Hematopoietic multipotent progenitor cell (in vitro differentiated cells): ENCODE results near the gene TUBD1. TPM values are rescaled to one million over a fixed set of nuclear protein-coding genes. Genes with fewer than 3 reads are reported as not detected.

ENCODE experiments used
- DNase-seq, 3 donors: peaks; one replicate each; pipeline ENCODE4 v3.0.0-alpha.2; 2011 to 2015; ENCODE audit warnings: low read depth in 2 of 3, low spot score in 2 of 3
- small RNA-seq: library from RNA; depleted of rRNA; stranded (forward); fragments of <200 nt; gene quantifications from one replicate; pipeline ENCODE3, GENCODE V24; 2012
- total RNA-seq: library from RNA; depleted of rRNA; stranded (reverse); fragments of >200 nt; gene quantifications from one replicate; pipeline ENCODE4 v1.2.3, GENCODE V29; 2012

TUBD1 gene
- total RNA-seq, 1 donor = 6.5 TPM

DNA sequence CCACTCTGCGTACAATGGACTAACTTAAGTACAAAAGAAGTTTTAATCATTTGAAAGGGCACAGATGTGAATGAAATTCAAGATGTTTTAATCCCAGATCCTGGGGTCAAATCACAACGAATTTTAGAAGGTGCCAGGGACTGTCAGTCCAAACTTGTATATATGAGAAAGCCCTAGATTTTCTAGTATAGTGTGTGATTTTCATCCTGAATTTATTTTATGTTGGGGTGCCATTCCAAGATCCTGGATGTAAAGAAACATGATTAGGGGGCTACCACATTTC lies 64.3 kb downstream of the TUBD1 start:
- no peak for DNase-seq

DNA sequence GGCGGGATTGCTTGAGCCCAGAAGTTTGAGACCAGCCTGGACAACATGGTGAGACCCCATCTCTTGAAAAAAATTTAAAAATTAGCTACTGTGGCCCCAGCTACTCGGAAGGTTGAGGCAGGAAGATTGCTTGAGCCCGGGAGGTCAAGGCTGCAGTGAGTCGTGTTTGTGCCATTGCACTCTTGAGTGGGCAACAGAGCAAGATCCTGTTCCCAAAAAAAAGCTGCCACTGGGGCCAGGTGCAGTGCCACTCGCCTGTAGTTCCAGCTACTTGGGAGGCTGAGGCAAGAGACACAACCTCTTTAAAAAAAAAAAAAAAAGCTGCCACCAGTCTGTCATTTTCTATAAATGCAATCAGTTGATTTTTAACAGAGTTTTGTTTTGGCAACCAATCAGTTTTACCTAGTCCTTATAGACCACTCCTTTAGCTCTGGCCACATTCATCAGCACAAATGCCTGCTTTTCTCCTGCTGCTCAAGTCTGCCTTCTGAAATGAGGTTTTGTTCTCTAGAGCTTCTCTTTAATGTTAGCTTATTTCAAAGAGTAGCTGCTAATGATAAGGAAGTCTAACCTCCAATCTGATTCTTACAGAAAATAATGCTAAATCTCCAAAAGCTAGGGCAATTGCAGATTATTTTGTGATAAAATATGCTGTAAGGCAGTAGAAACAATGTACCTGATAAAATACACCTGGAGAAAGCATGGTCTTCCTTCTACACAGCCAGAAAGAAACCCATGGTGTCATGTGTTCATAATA lies 64.8 kb downstream of the TUBD1 start:
- DNase-seq = peak in 1 of 3 donors; percentile 31

DNA sequence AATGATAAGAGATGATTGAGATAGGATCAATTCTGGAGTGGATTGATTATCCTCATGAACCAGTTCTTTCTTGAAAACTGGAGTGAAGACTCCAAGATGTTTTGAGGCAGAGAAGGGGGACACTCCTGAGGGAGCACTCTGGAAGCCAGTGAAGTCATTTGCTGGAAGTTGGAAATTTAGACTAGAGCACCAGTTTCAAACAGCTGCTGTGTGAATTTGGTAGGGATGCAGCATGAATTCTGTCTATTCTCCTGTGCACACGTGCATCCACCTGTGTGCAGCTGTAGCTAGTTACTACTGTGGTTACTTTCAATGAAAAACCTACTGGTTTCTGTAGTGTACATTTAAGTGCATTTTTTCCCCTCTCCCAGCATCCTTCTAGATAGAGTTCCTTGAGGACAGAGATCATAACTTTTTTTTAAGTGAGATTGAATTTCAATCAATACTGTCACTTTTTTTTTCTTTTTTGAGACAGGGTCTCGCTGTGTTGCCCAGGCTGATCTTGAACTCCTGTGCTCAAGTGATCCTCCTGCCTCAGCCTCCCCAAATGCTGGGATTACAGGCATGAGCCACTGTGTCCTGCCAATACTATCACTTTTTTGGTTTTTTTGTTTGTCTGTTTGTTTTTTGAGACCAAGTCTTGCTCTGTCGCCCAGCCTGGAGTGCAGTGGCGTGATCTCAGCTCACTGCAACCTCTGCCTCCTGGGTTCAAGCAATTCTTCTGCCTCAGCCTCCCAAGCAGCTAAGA lies 65.9 kb downstream of the TUBD1 start:
- no peak for DNase-seq

DNA sequence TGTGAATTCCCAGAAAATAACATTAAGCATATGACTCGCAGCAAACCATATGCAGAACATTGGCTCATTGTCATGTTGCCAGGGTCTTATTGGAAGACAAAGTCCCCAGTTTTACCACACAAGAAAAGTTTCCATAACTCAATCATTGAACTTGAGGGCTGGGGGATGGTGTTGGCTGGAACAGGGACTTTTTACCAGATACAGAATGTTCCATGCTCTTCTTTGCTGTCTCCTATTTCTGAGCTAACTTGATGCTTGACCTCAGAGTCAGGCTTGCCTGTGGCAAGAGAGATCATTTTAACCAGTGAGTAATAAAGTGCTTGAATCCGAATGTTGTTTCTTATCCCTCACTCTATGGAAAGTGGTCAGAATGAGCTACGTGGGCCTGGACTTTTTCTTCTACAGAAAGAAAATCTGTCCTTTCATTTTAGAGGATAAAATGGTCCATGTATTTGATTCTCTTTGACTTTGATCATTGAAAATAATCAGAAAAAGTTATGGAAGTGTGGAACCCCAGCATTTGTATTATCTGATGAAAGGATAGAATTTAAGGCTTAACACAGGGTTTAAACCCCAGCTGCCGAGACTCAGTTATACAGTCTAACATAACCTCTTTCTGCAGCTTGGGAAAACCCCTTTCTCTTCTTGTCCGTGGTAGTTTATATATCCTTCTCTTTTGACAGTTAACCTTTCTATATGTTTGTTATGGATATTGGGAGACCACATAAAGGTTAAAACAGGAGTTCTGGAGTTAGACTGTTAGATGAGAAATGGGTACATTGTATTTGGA lies 67.0 kb downstream of the TUBD1 start:
- DNase-seq = no peak

DNA sequence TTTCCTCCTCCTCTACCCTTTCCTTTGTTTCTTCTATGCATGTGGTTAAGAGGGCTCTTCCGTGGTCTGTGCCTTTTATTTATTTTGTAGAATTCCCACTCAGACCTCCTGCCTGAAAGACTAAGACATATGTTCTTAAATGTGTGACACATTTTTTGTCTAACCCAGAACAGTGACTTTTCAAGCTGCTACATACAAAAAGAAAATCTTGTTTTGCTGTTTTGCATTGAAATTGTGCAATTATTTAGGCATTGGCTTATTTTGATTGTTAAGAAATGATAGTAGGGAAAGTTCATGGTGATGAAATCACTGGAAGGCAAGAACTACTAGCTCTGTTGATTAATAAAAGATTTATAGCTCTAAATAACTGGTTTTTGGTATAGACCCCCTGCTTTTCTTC lies 76.8 kb downstream of the TUBD1 start:
- no peak for DNase-seq

DNA sequence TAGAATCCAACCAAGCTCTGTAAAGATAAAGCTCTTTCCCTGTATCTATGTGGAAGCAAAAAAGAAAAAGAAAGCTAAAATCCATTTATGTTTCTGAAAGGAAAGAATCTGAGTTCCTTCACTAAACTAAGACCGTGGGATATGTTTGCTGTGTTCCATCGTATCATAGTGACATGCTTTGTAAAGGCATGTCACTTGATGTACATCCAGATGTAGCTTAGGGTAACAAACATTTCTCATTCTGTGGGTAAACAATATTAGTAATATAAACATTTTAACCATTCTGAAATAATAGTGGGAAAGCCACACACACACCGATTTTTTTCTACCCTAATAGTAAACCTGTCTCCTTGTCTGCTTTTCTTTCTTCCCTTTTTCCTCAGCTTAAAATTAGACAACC lies 78.1 kb downstream of the TUBD1 start:
- no peak for DNase-seq

DNA sequence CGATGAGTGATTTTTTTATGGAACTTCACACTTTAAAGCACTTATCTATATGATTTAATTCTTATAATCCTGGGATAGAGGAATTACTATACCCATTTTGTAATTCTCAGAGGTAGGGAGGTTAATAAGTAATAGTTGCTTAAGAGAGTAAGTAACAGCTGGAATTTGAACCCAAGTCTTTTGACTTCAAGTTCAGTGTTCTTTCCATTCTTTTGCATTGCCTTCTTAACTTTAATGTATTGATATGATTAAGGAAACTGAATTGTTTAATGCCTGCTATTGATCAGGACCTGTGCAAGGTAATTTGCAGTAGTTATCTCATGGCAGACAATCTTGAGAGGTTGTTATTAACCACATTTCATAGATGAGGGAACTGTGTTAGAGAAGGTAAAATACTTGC lies 78.5 kb downstream of the TUBD1 start:
- DNase-seq = no peak

DNA sequence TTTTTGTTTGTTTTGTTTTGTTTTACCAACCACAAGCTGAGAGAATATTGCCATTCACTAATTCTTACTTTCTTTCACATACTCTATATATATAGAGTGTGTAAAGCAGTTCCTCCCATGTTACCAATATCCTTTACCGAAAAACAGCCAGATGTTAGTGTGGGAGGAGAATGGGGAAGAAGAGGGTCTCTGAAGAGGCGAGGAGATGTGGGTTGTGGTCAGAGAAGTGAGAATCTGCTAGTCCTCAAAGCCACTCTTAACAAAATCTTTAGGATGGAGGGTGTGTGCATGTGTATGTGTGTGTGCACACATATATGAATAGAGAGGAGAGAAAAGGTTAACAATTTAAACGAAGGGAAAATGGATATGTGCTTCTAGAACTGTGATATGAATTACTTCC lies 80.6 kb downstream of the TUBD1 start:
- peak in 1 of 3 donors; percentile 40 for DNase-seq

DNA sequence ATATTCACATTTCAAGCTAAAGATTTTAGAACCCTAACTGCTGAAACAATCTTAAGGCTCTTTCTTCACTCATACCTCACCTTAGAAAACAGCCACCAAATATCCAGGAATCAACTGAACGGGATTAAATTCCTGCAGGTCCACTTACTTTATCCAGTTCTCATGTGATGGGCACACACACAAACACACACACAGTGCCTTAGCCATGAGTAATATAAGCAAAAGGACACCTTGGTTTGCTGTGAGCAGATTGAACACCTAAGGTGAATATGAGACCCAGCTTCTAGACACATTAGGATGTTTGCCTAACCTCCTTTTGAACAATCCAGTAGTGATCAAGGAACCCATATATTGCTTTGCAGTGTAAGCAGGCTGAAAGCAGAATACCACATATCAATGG lies 81.5 kb downstream of the TUBD1 start:
- no peak for DNase-seq

DNA sequence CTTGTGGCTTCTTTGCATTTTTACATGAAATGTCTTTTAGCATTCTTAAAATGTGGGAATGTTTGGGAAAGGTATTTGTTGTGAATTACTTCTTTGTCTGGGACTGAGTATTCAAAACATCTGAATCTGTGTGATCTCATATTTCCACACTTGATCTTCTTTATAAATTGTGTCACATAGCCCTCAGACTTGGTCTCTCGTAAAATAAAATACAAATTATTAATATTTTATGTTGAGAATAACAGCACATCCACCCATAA lies 81.9 kb downstream of the TUBD1 start:
- DNase-seq = no peak

Small RNA genes within 50 kb of the gene (small RNA-seq; reads per million reads assigned to genes)
- not detected for gene RNU6-450P
- not detected for gene RPS29P21

Other genes with a start within 250 kb of the TUBD1 start
- gene PTRH2, start 185.5 kb downstream of the TUBD1 start, total RNA-seq = 10.0 TPM
- gene VMP1, start 185.3 kb downstream of the TUBD1 start, total RNA-seq = 120 TPM
- gene RPS6KB1, start 178 bp upstream of the TUBD1 start, total RNA-seq = 11.3 TPM
- 21.5 TPM for gene RNFT1, start 71.8 kb upstream of the TUBD1 start, total RNA-seq
- gene HEATR6, start 186.0 kb upstream of the TUBD1 start, total RNA-seq = 39.3 TPM